Nephron progenitor cell (in vitro differentiated cells): ENCODE results near the gene ZNF69.
"Not testable (repeated sequence)": the region's sequence is repeated elsewhere in the genome, so short reads cannot be mapped to it uniquely, and the experiment has no call there.

Source experiments
- DNase-seq: peaks from one replicate; pipeline ENCODE4 v3.0.0; 2021
- H3K27ac Mint-ChIP-seq: 2 replicates; pipeline ENCODE4 v1.8.0; 2021; ENCODE audit warnings: mild to moderate bottlenecking, moderate library complexity, mixed read lengths
- H3K27me3 Mint-ChIP-seq: 2 replicates; pipeline ENCODE4 v1.8.0; 2021; ENCODE audit warnings: mild to moderate bottlenecking, low read depth, mixed read lengths; ENCODE audit not compliant: poor library complexity
- H3K36me3 Mint-ChIP-seq: 2 replicates; pipeline ENCODE4 v1.8.0; 2021; ENCODE audit warnings: low read depth, mixed read lengths
- H3K4me1 Mint-ChIP-seq: 2 replicates; pipeline ENCODE4 v1.8.0; 2021; ENCODE audit warnings: mixed read lengths
- H3K4me3 Mint-ChIP-seq: 2 replicates; pipeline ENCODE4 v1.8.0; 2021; ENCODE audit warnings: mild to moderate bottlenecking, moderate library complexity, mixed read lengths
- H3K9me3 Mint-ChIP-seq: 2 replicates; pipeline ENCODE4 v1.8.0; 2021; ENCODE audit warnings: mild to moderate bottlenecking, moderate library complexity, mixed read lengths
- CTCF ChIP-seq: fragments of 200-600 bp; sonication (generic); IDR thresholded peaks from 2 replicates; pipeline ENCODE4 v1.5.0; 2021; ENCODE audit warnings: antibody characterized with exemption

The ZNF69 gene

GRCh38 chr19:11887234-11887610 is 360 bp upstream of the ZNF69 start:
- Mint-ChIP-seq H3K27ac (peak overlapping the region; percentile 99), H3K27me3 (peaks cover 13% of the 10 kb centered on the region), H3K4me1 (peaks cover 30% of the 10 kb centered on the region), H3K9me3 (peaks cover 58% of the 10 kb centered on the region), H3K4me3 (peak overlapping the region; percentile 95), H3K36me3 (peaks cover 54% of the 10 kb centered on the region)
- DNase-seq = no peak
- TF ChIP-seq CTCF = no peak

- not testable (repeated sequence) for DNase-seq, H3K27ac Mint-ChIP-seq, H3K27me3 Mint-ChIP-seq
- peak overlapping the region; percentile 95 for H3K4me3 Mint-ChIP-seq
- peaks cover 30% of the 10 kb centered on the region for H3K4me1 Mint-ChIP-seq
- peaks cover 81% of the 10 kb centered on the region for H3K36me3 Mint-ChIP-seq
- H3K9me3 Mint-ChIP-seq = peaks cover 85% of the 10 kb centered on the region
These were observed 2.3 kb downstream of the ZNF69 start for GRCh38 chr19:11889901-11890300.

GRCh38 chr19:11890634-11891033 is 3.1 kb downstream of the ZNF69 start:
- Mint-ChIP-seq H3K27me3 (peaks cover 12% of the 10 kb centered on the region), H3K9me3 (peaks cover 92% of the 10 kb centered on the region), H3K4me3 (no peak overlapping the region), H3K27ac (no peak overlapping the region), H3K36me3 (peaks cover 88% of the 10 kb centered on the region), H3K4me1 (peaks cover 30% of the 10 kb centered on the region)
- DNase-seq = no peak
- TF ChIP-seq CTCF = no peak

- Mint-ChIP-seq H3K27ac (no peak overlapping the region), H3K4me1 (peaks cover under 1% of the 10 kb centered on the region), H3K27me3 (peaks cover 4% of the 10 kb centered on the region), H3K4me3 (no peak overlapping the region), H3K36me3 (peaks cover 89% of the 10 kb centered on the region), H3K9me3 (peaks cover 97% of the 10 kb centered on the region)
- no peak for TF ChIP-seq CTCF
- DNase-seq = no peak
These were observed 7.3 kb downstream of the ZNF69 start for GRCh38 chr19:11894851-11895250.

GRCh38 chr19:11902228-11902627 is 14.6 kb downstream of the ZNF69 start:
- no peak for DNase-seq
- Mint-ChIP-seq H3K36me3 (peaks cover 95% of the 10 kb centered on the region), H3K9me3 (peaks cover 98% of the 10 kb centered on the region), H3K27ac (no peak overlapping the region), H3K27me3 (peaks cover 4% of the 10 kb centered on the region), H3K4me3 (no peak overlapping the region), H3K4me1 (no peaks in the 10 kb centered on the region)
- TF ChIP-seq CTCF = no peak

GRCh38 chr19:11905928-11906327 is 18.3 kb downstream of the ZNF69 start:
- Mint-ChIP-seq H3K27ac (no peak overlapping the region), H3K4me1 (no peaks in the 10 kb centered on the region), H3K27me3 (peaks cover 4% of the 10 kb centered on the region), H3K9me3 (peaks cover 100% of the 10 kb centered on the region), H3K4me3 (no peak overlapping the region), H3K36me3 (peaks cover 87% of the 10 kb centered on the region)
- TF ChIP-seq CTCF = no peak
- no peak for DNase-seq

- DNase-seq, H3K4me1 Mint-ChIP-seq, H3K27ac Mint-ChIP-seq, H3K27me3 Mint-ChIP-seq, H3K4me3 Mint-ChIP-seq: not testable (repeated sequence)
- Mint-ChIP-seq H3K36me3 (peaks cover 67% of the 10 kb centered on the region), H3K9me3 (peaks cover 98% of the 10 kb centered on the region)
These were observed 24.4 kb downstream of the ZNF69 start for GRCh38 chr19:11911937-11912336.

- H3K9me3 Mint-ChIP-seq = peaks cover 96% of the 10 kb centered on the region
These were observed 27.0 kb downstream of the ZNF69 start for GRCh38 chr19:11914417-11915051.

More at GRCh38 chr19:11914417-11915051, 27.0 kb downstream of the ZNF69 start:
- H3K4me1 Mint-ChIP-seq, H3K27me3 Mint-ChIP-seq, H3K4me3 Mint-ChIP-seq, DNase-seq, H3K27ac Mint-ChIP-seq: not testable (repeated sequence)
- H3K36me3 Mint-ChIP-seq = peaks cover 57% of the 10 kb centered on the region
